ENCODE measurements around the gene HADHB. TPM values are rescaled to one million over a fixed set of nuclear protein-coding genes. Genes with fewer than 3 reads are reported as not detected.
"Not testable (repeated sequence)": the region's sequence is repeated elsewhere in the genome, so short reads cannot be mapped to it uniquely, and the experiment has no call there.

The HADHB gene
- polyA plus RNA-seq, 3 donors, result 94.3 to 200 (median 186) TPM

- Mint-ChIP-seq H3K36me3 (peaks cover 25 to 48% of the 10 kb centered on the region in 2 donors), H3K4me3 (no peak overlapping the region), H3K4me1 (peaks cover 48% of the 10 kb centered on the region), H3K27ac (peak overlapping the region; percentile 79 to 94 (median 90)), H3K9me3 (no peaks in the 10 kb centered on the region), H3K27me3 (ENCODE audit: low read depth in 3 of 3) (no peaks in the 10 kb centered on the region)
- no CpG with 5 or more reads among the region's 4 CpGs for WGBS (ENCODE audit: insufficient coverage)
- H3K27me3 ChIP-seq (ENCODE audit: control insufficient read depth in 2 of 2, insufficient read depth in 2 of 2, low read length in 2 of 2), result no peaks in the 10 kb centered on the region
- H3K4me2 ChIP-seq (replicated peaks; ENCODE audit: extremely low read depth, low read length, poor library complexity, severe bottlenecking), result peak overlapping the region; percentile 61
- H3K4me1 ChIP-seq (ENCODE audit: control insufficient read depth in 1 of 2, insufficient read depth in 2 of 2, low read length in 2 of 2), result peaks cover 47 to 49% of the 10 kb centered on the region in 2 donors
- no peaks in the 10 kb centered on the region for H4K20me1 ChIP-seq (ENCODE audit: insufficient read depth, low read length)
- H3K9ac ChIP-seq (ENCODE audit: insufficient read depth, low read length, poor library complexity, severe bottlenecking), result no peak overlapping the region
- peaks cover 15 to 29% of the 10 kb centered on the region in 2 donors for H3K36me3 ChIP-seq (replicated peaks in 1 of 2; ENCODE audit: control insufficient read depth in 1 of 2, insufficient read depth in 2 of 2, low read length in 2 of 2)
- intact Hi-C loops (cut with micrococcal nuclease), result no loop called here
- H3K4me3 ChIP-seq (replicated peaks in 1 of 3; ENCODE audit: low read depth in 2 of 3, low read length in 3 of 3), result peak overlapping the region in 1 of 3 experiments; percentile 53
- H3K9me3 ChIP-seq (replicated peaks in 1 of 2; ENCODE audit: control insufficient read depth in 1 of 2, insufficient read depth in 1 of 2, low read length in 2 of 2), result no peaks in the 10 kb centered on the region
- H3K27ac ChIP-seq (ENCODE audit: low read depth in 1 of 2, low read length in 2 of 2), result peak overlapping the region; percentile 83 to 85
- H3K79me2 ChIP-seq (ENCODE audit: insufficient read depth, low read length), result peaks cover 7% of the 10 kb centered on the region
- peak; percentile 7 to 59 (median 22) for DNase-seq
- TF ChIP-seq, protein P1, sequence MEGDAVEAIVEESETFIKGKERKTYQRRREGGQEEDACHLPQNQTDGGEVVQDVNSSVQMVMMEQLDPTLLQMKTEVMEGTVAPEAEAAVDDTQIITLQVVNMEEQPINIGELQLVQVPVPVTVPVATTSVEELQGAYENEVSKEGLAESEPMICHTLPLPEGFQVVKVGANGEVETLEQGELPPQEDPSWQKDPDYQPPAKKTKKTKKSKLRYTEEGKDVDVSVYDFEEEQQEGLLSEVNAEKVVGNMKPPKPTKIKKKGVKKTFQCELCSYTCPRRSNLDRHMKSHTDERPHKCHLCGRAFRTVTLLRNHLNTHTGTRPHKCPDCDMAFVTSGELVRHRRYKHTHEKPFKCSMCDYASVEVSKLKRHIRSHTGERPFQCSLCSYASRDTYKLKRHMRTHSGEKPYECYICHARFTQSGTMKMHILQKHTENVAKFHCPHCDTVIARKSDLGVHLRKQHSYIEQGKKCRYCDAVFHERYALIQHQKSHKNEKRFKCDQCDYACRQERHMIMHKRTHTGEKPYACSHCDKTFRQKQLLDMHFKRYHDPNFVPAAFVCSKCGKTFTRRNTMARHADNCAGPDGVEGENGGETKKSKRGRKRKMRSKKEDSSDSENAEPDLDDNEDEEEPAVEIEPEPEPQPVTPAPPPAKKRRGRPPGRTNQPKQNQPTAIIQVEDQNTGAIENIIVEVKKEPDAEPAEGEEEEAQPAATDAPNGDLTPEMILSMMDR (IDR thresholded peaks at IDR 0.05), result no peak
- no peak overlapping the region for H2AFZ ChIP-seq (ENCODE audit: insufficient read depth, low read depth, low read length, poor library complexity, severe bottlenecking)
Measured at GRCh38 chr2:26268213-26268612, 23.5 kb downstream of the HADHB start.

DNA sequence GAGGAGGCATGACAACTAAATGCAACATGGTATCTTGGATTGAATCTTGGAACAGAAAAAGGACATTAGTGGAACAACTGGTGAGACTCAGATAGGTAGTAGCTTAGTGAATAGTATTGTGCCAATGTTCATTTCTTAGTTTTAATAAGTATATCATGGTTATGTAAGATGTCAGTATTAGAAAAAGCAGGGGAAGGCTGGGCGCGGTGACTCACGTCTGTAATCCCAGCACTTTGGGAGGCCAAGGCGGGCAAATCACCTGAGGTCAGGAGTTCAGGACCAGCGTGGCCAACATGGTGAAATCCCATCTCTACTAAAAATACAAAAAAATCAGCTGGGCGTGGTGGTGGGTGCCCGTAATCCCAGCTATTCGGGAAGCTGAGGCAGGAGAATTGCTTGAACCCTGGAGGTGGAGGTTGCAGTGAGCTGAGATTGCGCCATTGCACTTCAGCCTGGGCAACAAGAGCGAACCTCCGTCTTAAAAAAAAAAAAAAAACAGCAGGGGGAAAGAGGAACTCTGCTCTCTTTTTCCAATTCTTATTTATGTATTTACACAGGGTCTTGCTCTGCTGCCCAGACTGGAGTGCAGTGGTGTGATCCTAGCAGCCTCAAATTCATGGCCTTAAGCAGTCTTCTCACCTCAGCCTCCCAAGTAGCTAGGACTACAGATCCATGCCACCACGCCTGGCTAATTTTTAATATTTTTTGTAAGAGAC is 24.1 kb downstream of the HADHB start:
- H4K20me1 ChIP-seq (ENCODE audit: insufficient read depth, low read length); H3K27me3 ChIP-seq (ENCODE audit: control insufficient read depth in 2 of 2, insufficient read depth in 2 of 2, low read length in 2 of 2); intact Hi-C loops (cut with micrococcal nuclease); H3K27me3 Mint-ChIP-seq (ENCODE audit: low read depth in 3 of 3); H3K79me2 ChIP-seq (ENCODE audit: insufficient read depth, low read length); H3K9me3 Mint-ChIP-seq; H3K9me3 ChIP-seq (replicated peaks in 1 of 2; ENCODE audit: control insufficient read depth in 1 of 2, insufficient read depth in 1 of 2, low read length in 2 of 2); H2AFZ ChIP-seq (ENCODE audit: insufficient read depth, low read depth, low read length, poor library complexity, severe bottlenecking): not testable (repeated sequence)
- Histone ChIP-seq H3K9ac (ENCODE audit: insufficient read depth, low read length, poor library complexity, severe bottlenecking) (peak overlapping the region; percentile 36), H3K27ac (ENCODE audit: low read depth in 1 of 2, low read length in 2 of 2) (peak overlapping the region; percentile 83 to 85), H3K4me3 (replicated peaks in 1 of 3; ENCODE audit: low read depth in 2 of 3, low read length in 3 of 3) (peak overlapping the region in 1 of 3 experiments; percentile 53), H3K4me2 (replicated peaks; ENCODE audit: extremely low read depth, low read length, poor library complexity, severe bottlenecking) (peak overlapping the region; percentile 61), H3K36me3 (replicated peaks in 1 of 2; ENCODE audit: control insufficient read depth in 1 of 2, insufficient read depth in 2 of 2, low read length in 2 of 2) (peaks cover 9 to 23% of the 10 kb centered on the region in 2 donors), H3K4me1 (ENCODE audit: control insufficient read depth in 1 of 2, insufficient read depth in 2 of 2, low read length in 2 of 2) (peaks cover 53% of the 10 kb centered on the region in 2 donors)
- peak; percentile 5 to 53 (median 46) for DNase-seq
- Mint-ChIP-seq H3K36me3 (peaks cover 18 to 42% of the 10 kb centered on the region in 2 donors), H3K27ac (peak overlapping the region; percentile 79 to 94 (median 90)), H3K4me3 (peak overlapping the region; percentile 54 to 64), H3K4me1 (peaks cover 53% of the 10 kb centered on the region)
- no CpG with 5 or more reads among the region's 12 CpGs for WGBS (ENCODE audit: insufficient coverage)

All from CD14-positive monocyte (primary cell).